Spleen (tissue), 7 donors: Measurements from ENCODE around the gene GIGYF1.

ENCODE experiments used
- CTCF ChIP-seq, 11 experiments: fragments of 200-600 bp in 7 of 11; fragments of 450-650 bp in 4 of 11; sonication (generic) in 4 of 11; IDR thresholded peaks in 8 of 11; conservative IDR thresholded peaks in 3 of 11; 1 replicate in 7 of 11; 2 replicates in 4 of 11; pipeline versions ENCODE4 v1.4.0 to v1.8.0; 2016 to 2021; ENCODE audit warnings: antibody characterized with exemption in 11 of 11, inconsistent platforms in 4 of 11, mild to moderate bottlenecking in 1 of 11
- POLR2A ChIP-seq, 3 donors: fragments of 450-650 bp; IDR thresholded peaks; one replicate each; pipeline ENCODE4 v1.5.1; 2017; ENCODE audit warnings: antibody characterized with exemption in 3 of 3, mild to moderate bottlenecking in 1 of 3
- POLR2AphosphoS5 ChIP-seq, 3 donors: sonication (generic); formaldehyde crosslinking; IDR thresholded peaks; one replicate each; pipeline ENCODE4 v1.5.1; 2017; ENCODE audit warnings: antibody characterized with exemption in 3 of 3
- donor health status: DM: no; HTN: no; CAD: no; lungs with moderate emphysema.
- donor health status: DM: no; HTN: no; CAD: no.
- donor health status: DM: no; HTN: no; CAD: no.

GRCh38 chr7:100641860-100642533 lies 52.1 kb downstream of the GIGYF1 start:
- TF ChIP-seq CTCF (IDR thresholded peaks at IDR 0.05 in 8 of 11, conservative IDR thresholded peaks at IDR 0.05 in 3 of 11), result no peak
- no peak for TF ChIP-seq POLR2A (IDR thresholded peaks at IDR 0.05)
- TF ChIP-seq POLR2AphosphoS5 (IDR thresholded peaks at IDR 0.05), result no peak
